ENCODE data around the gene DUOXA2. TPM values are rescaled to one million over a fixed set of nuclear protein-coding genes. Genes with fewer than 3 reads are reported as not detected.
"Not testable (repeated sequence)": the region's sequence is repeated elsewhere in the genome, so short reads cannot be mapped to it uniquely, and the experiment has no call there.

Gene DUOXA2
- total RNA-seq, 4 donors from 2014 or later, result 0.68 to 10.0 TPM; not detected in 2

DNA sequence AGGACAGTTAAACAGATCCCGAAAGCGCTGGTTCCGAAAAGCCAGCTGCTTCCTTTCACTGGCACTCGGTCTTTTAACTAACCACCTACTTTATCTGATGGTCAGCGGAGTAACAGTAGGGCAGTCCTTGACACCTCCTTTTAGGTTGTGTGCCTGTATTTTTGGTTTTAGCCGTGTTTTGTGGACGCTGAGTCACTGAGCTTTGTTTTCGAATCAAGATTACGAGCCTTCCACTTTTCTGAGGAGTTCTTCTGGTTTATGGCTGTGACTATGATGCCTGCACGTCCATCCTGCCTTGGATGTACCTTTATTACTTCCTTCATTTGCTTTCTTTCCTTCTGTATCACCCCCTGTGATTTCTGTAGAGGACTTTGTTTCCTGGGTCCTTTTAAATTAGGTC is 31.7 kb upstream of the DUOXA2 start:
- WGBS, 2 donors (ENCODE audit: low coverage in 1 of 2), result 31 to 49% methylated on average over 3 to 7 of the region's 10 CpGs
- DNase-seq; H3K36me3 ChIP-seq; intact Hi-C loops (cut with DNase I; ENCODE audit: low total_unique reads); H3K4me3 ChIP-seq; H3K27me3 ChIP-seq; H3K9me3 ChIP-seq; in situ Hi-C loops (cut with MboI; ENCODE audit: low pct_ligation_motif_present in 1 of 4, low pct_unique_long_range_greater_than_20kb in 1 of 4, low sequenced_read_pairs in 3 of 4); H3K27ac ChIP-seq; H3K4me1 ChIP-seq: not testable (repeated sequence)

DNA sequence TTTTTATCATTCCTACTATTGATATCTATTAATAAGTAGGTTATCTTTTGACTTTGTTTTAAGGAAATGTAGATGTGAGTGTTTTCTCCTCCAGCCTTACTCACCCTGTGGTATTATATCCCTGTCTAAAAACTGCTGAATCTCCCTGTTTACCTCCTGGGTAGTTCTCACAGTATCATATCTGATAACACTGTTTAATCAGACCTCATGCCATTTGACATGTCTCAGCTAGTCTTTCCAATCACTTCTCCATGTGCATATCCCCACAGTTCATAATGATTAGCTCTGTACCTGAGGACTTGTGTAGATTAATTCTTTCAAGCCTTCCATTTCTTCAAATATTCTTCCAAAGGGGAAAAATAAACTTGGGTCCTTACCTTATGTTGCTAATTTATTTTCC is 30.9 kb upstream of the DUOXA2 start:
- H3K27me3 ChIP-seq, result peaks cover 5% of the 10 kb centered on the region
- H3K4me3 ChIP-seq, result no peak overlapping the region
- intact Hi-C loops (cut with DNase I; ENCODE audit: low total_unique reads), result no loop called here
- no peak for TF ChIP-seq POLR2A (IDR thresholded peaks at IDR 0.05)
- TF ChIP-seq, protein P1, sequence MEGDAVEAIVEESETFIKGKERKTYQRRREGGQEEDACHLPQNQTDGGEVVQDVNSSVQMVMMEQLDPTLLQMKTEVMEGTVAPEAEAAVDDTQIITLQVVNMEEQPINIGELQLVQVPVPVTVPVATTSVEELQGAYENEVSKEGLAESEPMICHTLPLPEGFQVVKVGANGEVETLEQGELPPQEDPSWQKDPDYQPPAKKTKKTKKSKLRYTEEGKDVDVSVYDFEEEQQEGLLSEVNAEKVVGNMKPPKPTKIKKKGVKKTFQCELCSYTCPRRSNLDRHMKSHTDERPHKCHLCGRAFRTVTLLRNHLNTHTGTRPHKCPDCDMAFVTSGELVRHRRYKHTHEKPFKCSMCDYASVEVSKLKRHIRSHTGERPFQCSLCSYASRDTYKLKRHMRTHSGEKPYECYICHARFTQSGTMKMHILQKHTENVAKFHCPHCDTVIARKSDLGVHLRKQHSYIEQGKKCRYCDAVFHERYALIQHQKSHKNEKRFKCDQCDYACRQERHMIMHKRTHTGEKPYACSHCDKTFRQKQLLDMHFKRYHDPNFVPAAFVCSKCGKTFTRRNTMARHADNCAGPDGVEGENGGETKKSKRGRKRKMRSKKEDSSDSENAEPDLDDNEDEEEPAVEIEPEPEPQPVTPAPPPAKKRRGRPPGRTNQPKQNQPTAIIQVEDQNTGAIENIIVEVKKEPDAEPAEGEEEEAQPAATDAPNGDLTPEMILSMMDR (IDR thresholded peaks at IDR 0.05), result no peak
- no peak for TF ChIP-seq POLR2AphosphoS5 (IDR thresholded peaks at IDR 0.05)
- no peak for TF ChIP-seq EP300 (IDR thresholded peaks at IDR 0.05; ENCODE audit: low read depth)
- no peaks in the 10 kb centered on the region for H3K4me1 ChIP-seq
- no peaks in the 10 kb centered on the region for H3K36me3 ChIP-seq
- in situ Hi-C loops (cut with MboI; ENCODE audit: low pct_ligation_motif_present in 1 of 4, low pct_unique_long_range_greater_than_20kb in 1 of 4, low sequenced_read_pairs in 3 of 4), result no loop called here
- no peak overlapping the region for H3K27ac ChIP-seq
- no peaks in the 10 kb centered on the region for H3K9me3 ChIP-seq
- DNase-seq, result no peak

DNA sequence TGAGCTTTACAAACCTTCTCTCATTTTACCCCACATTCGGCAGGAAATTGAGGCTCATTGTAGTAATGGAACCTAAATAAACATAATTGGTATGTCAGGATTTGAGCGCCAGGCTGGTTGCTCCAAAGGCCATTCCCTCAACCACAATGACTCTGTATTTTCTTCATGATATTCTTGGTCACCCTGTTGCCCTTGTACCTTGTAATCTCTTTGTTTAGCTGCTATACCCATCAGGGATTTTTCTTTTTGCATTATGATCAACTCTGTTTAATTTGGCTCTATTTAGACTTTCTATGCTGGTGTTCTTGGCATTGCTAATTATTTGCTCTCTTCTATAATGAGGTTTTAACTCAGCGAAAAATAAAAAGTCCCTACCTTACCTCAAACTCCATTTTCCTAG is 30.0 kb upstream of the DUOXA2 start:
- Histone ChIP-seq H3K4me3 (no peak overlapping the region), H3K27ac (no peak overlapping the region), H3K4me1 (no peaks in the 10 kb centered on the region), H3K36me3 (no peaks in the 10 kb centered on the region), H3K9me3 (no peaks in the 10 kb centered on the region), H3K27me3 (peaks cover 5% of the 10 kb centered on the region)
- 77 to 78% methylated on average over 3 of the region's 3 CpGs for WGBS, 2 donors (ENCODE audit: low coverage in 1 of 2)
- intact Hi-C loops (cut with DNase I; ENCODE audit: low total_unique reads), result no loop called here
- TF ChIP-seq EP300 (IDR thresholded peaks at IDR 0.05; ENCODE audit: low read depth) (no peak), POLR2AphosphoS5 (IDR thresholded peaks at IDR 0.05) (no peak), POLR2A (IDR thresholded peaks at IDR 0.05) (no peak)
- TF ChIP-seq, protein P1 (IDR thresholded peaks at IDR 0.05), result no peak
- DNase-seq, result no peak
- in situ Hi-C loops (cut with MboI; ENCODE audit: low pct_ligation_motif_present in 1 of 4, low pct_unique_long_range_greater_than_20kb in 1 of 4, low sequenced_read_pairs in 3 of 4), result no loop called here

DNA sequence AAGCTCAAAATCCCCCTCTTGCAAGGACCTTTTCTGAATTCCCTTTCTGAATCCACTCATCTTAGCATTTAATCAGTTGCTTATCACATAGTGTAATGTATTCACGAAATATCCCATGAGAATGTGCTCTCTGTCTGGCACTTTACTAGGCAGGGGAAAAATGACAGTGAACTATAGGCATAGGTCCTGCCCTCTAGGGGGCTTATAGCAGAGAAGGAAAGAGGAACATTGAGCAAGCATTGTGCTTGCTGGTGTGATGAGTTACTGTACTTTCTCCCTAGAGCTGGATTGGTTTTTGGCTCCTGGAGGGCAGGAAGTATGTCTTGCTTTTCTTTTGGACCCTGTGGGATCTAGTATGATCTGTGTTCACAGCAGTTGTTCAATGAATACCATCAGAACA is 26.6 kb upstream of the DUOXA2 start:
- DNase-seq, result no peak
- in situ Hi-C loops (cut with MboI; ENCODE audit: low pct_ligation_motif_present in 1 of 4, low pct_unique_long_range_greater_than_20kb in 1 of 4, low sequenced_read_pairs in 3 of 4), result no loop called here
- Histone ChIP-seq H3K27me3 (peaks cover 5% of the 10 kb centered on the region), H3K4me1 (no peaks in the 10 kb centered on the region), H3K27ac (no peak overlapping the region), H3K9me3 (no peaks in the 10 kb centered on the region), H3K4me3 (no peak overlapping the region), H3K36me3 (no peaks in the 10 kb centered on the region)
- TF ChIP-seq EP300 (IDR thresholded peaks at IDR 0.05; ENCODE audit: low read depth) (no peak), POLR2A (IDR thresholded peaks at IDR 0.05) (no peak), POLR2AphosphoS5 (IDR thresholded peaks at IDR 0.05) (no peak)
- TF ChIP-seq, protein P1 (IDR thresholded peaks at IDR 0.05), result no peak
- 77 to 100% methylated on average over 1 of the region's 1 CpG for WGBS, 2 donors (ENCODE audit: low coverage in 1 of 2)
- intact Hi-C loops (cut with DNase I; ENCODE audit: low total_unique reads), result no loop called here
